H1 (cell line): ENCODE measurements around the gene TP53. TPM values are rescaled to one million over a fixed set of nuclear protein-coding genes. Genes with fewer than 3 reads are reported as not detected.

Experiments
- CTCF ChIA-PET: fragments of 300-600 bp; sonication (Branson Sonifier 250); formaldehyde crosslinking; loops from one replicate; lab custom pipeline; 2021; ENCODE audit not compliant: partially characterized antibody; lab: Charles Lee
- POLR2A ChIA-PET: fragments of 300-600 bp; sonication (Branson Sonifier 250); formaldehyde crosslinking; loops from one replicate; lab custom pipeline; 2021; ENCODE audit warnings: inconsistent platforms; ENCODE audit not compliant: partially characterized antibody; lab: Charles Lee
- DNase-seq, 2 experiments: peaks; one replicate each; pipeline versions ENCODE4 v3.0.0 to v3.0.0-alpha.2; 2010 to 2022; ENCODE audit warnings: low spot score in 2 of 2, low read depth in 1 of 2, mixed read lengths in 1 of 2
- FAIRE-seq: peaks from 2 replicates; lab custom pipeline; 2011; peaks lifted over from hg19 to GRCh38; lab: Jason Lieb, UNC
- H2AFZ ChIP-seq: 2 replicates; pipeline ENCODE4 v1.8.1; 2012; ENCODE audit warnings: low read length, inconsistent platforms
- H2AK5ac ChIP-seq: 2 replicates; pipeline ENCODE4 v1.6.1; 2013; ENCODE audit warnings: low read depth, low read length
- H2BK120ac ChIP-seq: replicated peaks from 2 replicates; pipeline ENCODE3; 2013; ENCODE audit warnings: low read depth, low read length, inconsistent platforms
- H2BK12ac ChIP-seq: 2 replicates; pipeline ENCODE4 v1.6.1; 2013; ENCODE audit warnings: low read depth, low read length
- H2BK15ac ChIP-seq: 2 replicates; pipeline ENCODE4 v1.6.1; 2013; ENCODE audit warnings: low read length
- H2BK20ac ChIP-seq: 2 replicates; pipeline ENCODE4 v1.6.1; 2013; ENCODE audit warnings: low read length
- H2BK5ac ChIP-seq: 2 replicates; pipeline ENCODE4 v1.6.1; 2013; ENCODE audit warnings: low read depth, low read length
- H3K14ac ChIP-seq: 2 replicates; pipeline ENCODE4 v1.6.1; 2013; ENCODE audit warnings: inconsistent platforms; ENCODE audit not compliant: insufficient read length
- H3K18ac ChIP-seq: 2 replicates; pipeline ENCODE4 v1.6.1; 2013; ENCODE audit warnings: low read length; ENCODE audit errors: extremely low read depth
- H3K23ac ChIP-seq: 2 replicates; pipeline ENCODE4 v1.6.1; 2013; ENCODE audit warnings: inconsistent platforms; ENCODE audit not compliant: insufficient read length
- H3K23me2 ChIP-seq: 2 replicates; pipeline ENCODE4 v1.6.1; 2013; ENCODE audit warnings: low read depth, low read length
- H3K27ac ChIP-seq: 2 replicates; pipeline ENCODE4 v1.6.1; 2011; ENCODE audit warnings: low read depth, low read length, inconsistent platforms
- H3K27me3 ChIP-seq, 4 experiments: replicated peaks in 1 of 4; 1 replicate in 1 of 4; 2 replicates in 3 of 4; pipeline versions ENCODE4 v1.6.1 to v1.8.1; 2011 to 2013; ENCODE audit warnings: low read length in 3 of 4, mild to moderate bottlenecking in 3 of 4, inconsistent platforms in 2 of 4, mixed read lengths in 2 of 4, moderate library complexity in 1 of 4; ENCODE audit not compliant: control insufficient read depth in 3 of 4, insufficient read depth in 3 of 4; ENCODE audit errors: extremely low read depth in 1 of 4
- H3K36me3 ChIP-seq, 4 experiments: 2 replicates each; pipeline versions ENCODE4 v1.6.1 to v1.8.1; 2011 to 2013; ENCODE audit warnings: mild to moderate bottlenecking in 4 of 4, low read length in 3 of 4, moderate library complexity in 2 of 4, control low read depth in 1 of 4, inconsistent platforms in 1 of 4; ENCODE audit not compliant: insufficient read depth in 4 of 4, control insufficient read depth in 2 of 4
- H3K4ac ChIP-seq: replicated peaks from 2 replicates; pipeline ENCODE3; 2013; ENCODE audit warnings: low read length, low read depth, mixed read lengths, inconsistent platforms; ENCODE audit not compliant: insufficient read length
- H3K4me1 ChIP-seq, 4 experiments: replicated peaks in 1 of 4; 1 replicate in 1 of 4; 2 replicates in 3 of 4; pipeline versions ENCODE4 v1.6.1 to v1.8.1; 2011 to 2013; ENCODE audit warnings: low read length in 3 of 4, inconsistent platforms in 2 of 4, mixed read lengths in 1 of 4; ENCODE audit not compliant: insufficient read depth in 4 of 4, control insufficient read depth in 3 of 4
- H3K4me2 ChIP-seq, 2 experiments: 2 replicates each; pipeline versions ENCODE4 v1.6.1 to v1.8.1; 2011 to 2013; ENCODE audit warnings: low read depth in 2 of 2, low read length in 2 of 2, control low read depth in 1 of 2, inconsistent platforms in 1 of 2, mild to moderate bottlenecking in 1 of 2; ENCODE audit not compliant: insufficient read depth in 1 of 2
- H3K4me3 ChIP-seq, 4 experiments: fragments of 200-600, 300-600 bp in 1 of 4; sonication (generic), shearing (Covaris generic), sonication (Bioruptor Twin) in 1 of 4; 2 replicates each; pipeline versions ENCODE4 v1.5.1 to v1.8.1; 2011 to 2016; ENCODE audit warnings: low read length in 4 of 4, low read depth in 3 of 4, control low read depth in 2 of 4, inconsistent platforms in 2 of 4, mild to moderate bottlenecking in 2 of 4, mixed read lengths in 1 of 4, moderate library complexity in 1 of 4; ENCODE audit not compliant: insufficient read depth in 2 of 4; ENCODE audit errors: extremely low read depth in 1 of 4
- H3K56ac ChIP-seq: replicated peaks from 2 replicates; pipeline ENCODE3; 2013; ENCODE audit warnings: low read depth, mild to moderate bottlenecking, mixed read lengths, low read length, inconsistent platforms; ENCODE audit not compliant: insufficient read length
- H3K79me1 ChIP-seq: 2 replicates; pipeline ENCODE4 v1.6.1; 2013; ENCODE audit warnings: low read depth, low read length, control low read depth
- H3K79me2 ChIP-seq, 2 experiments: 2 replicates each; pipeline versions ENCODE4 v1.6.1 to v1.8.1; 2012 to 2013; ENCODE audit warnings: low read length in 2 of 2, mild to moderate bottlenecking in 2 of 2, inconsistent platforms in 1 of 2; ENCODE audit not compliant: insufficient read depth in 2 of 2, control insufficient read depth in 1 of 2
- H3K9ac ChIP-seq, 4 experiments: replicated peaks in 1 of 4; 1 replicate in 1 of 4; 2 replicates in 3 of 4; pipeline versions ENCODE4 v1.6.1 to v1.8.1; 2011 to 2013; ENCODE audit warnings: low read depth in 3 of 4, low read length in 3 of 4, control low read depth in 2 of 4, mild to moderate bottlenecking in 2 of 4, moderate library complexity in 2 of 4, inconsistent platforms in 1 of 4; ENCODE audit errors: extremely low read depth in 1 of 4
- H3K9me3 ChIP-seq, 2 experiments: 2 replicates each; pipeline versions ENCODE4 v1.6.1 to v1.8.1; 2012 to 2013; ENCODE audit warnings: mild to moderate bottlenecking in 2 of 2, moderate library complexity in 2 of 2, control low read depth in 1 of 2, inconsistent platforms in 1 of 2, low read depth in 1 of 2, low read length in 1 of 2, mixed read lengths in 1 of 2; ENCODE audit not compliant: insufficient read depth in 2 of 2
- H4K20me1 ChIP-seq, 2 experiments: replicated peaks in 1 of 2; 2 replicates each; pipeline versions ENCODE3 to v1.8.1; 2011 to 2013; ENCODE audit warnings: inconsistent platforms in 2 of 2, low read length in 2 of 2, mild to moderate bottlenecking in 1 of 2; ENCODE audit not compliant: insufficient read depth in 2 of 2, control insufficient read depth in 1 of 2
- H4K5ac ChIP-seq: 2 replicates; pipeline ENCODE4 v1.6.1; 2013; ENCODE audit warnings: low read length, low read depth, mixed read lengths, inconsistent platforms; ENCODE audit not compliant: insufficient read length
- H4K8ac ChIP-seq: 2 replicates; pipeline ENCODE4 v1.8.0; 2013; ENCODE audit warnings: mild to moderate bottlenecking, moderate library complexity, low read length, inconsistent platforms; ENCODE audit not compliant: insufficient read depth; ENCODE audit errors: extremely low read depth
- H4K91ac ChIP-seq: replicated peaks from 2 replicates; pipeline ENCODE3; 2013; ENCODE audit warnings: low read length, mixed read lengths, inconsistent platforms; ENCODE audit not compliant: insufficient read length
- HDAC6 ChIP-seq: IDR thresholded peaks from one replicate; pipeline ENCODE4 v1.7.1; 2012; ENCODE audit warnings: low read depth, mild to moderate bottlenecking, inconsistent platforms, low read length, moderate library complexity
- POLR2A ChIP-seq, 2 experiments: IDR thresholded peaks; 1 replicate in 1 of 2; 2 replicates in 1 of 2; pipeline ENCODE4 v1.6.1; 2011; ENCODE audit warnings: low read depth in 2 of 2, low read length in 2 of 2, mild to moderate bottlenecking in 2 of 2; ENCODE audit errors: control extremely low read depth in 1 of 2
- RXRA ChIP-seq: IDR thresholded peaks from 2 replicates; pipeline ENCODE4 v1.6.1; 2011; ENCODE audit warnings: low read depth, mild to moderate bottlenecking, low read length, moderate library complexity; ENCODE audit not compliant: insufficient read depth
- WGBS, 2 experiments: shearing (Covaris generic) in 1 of 2; methylation state at CpG; one replicate each; pipeline versions ENCODE4 v1.1.6 to v1.1.7; 2013 to 2015; ENCODE audit warnings: low lambda C conversion rate in 2 of 2, mixed read lengths in 2 of 2, inconsistent platforms in 1 of 2, low coverage in 1 of 2, missing lambda C conversion rate in 1 of 2; ENCODE audit not compliant: insufficient replicate concordance in 2 of 2, insufficient coverage in 1 of 2, insufficient read length in 1 of 2; ENCODE audit errors: extremely low coverage in 1 of 2, missing lambda C conversion rate in 1 of 2; 5-methylcytosine and 5-hydroxymethylcytosine counted together
- polyA plus RNA-seq, 7 experiments: library from polyadenylated mRNA; depleted of rRNA in 3 of 7; stranded (reverse) in 5 of 7; unstranded in 2 of 7; fragments of >200 nt in 5 of 7; fragments of 200-250 nt in 2 of 7; gene quantifications; 1 replicate in 5 of 7; 2 replicates in 1 of 7; 4 replicates in 1 of 7; pipeline versions ENCODE4 v1.2.1 to v1.2.3, GENCODE V29; 2011 to 2013; ENCODE audit warnings: missing spikeins in 2 of 7, mixed read lengths in 2 of 7
- total RNA-seq: library from RNA; stranded (reverse); fragmentation: NEBNext Ultra II Directional; extraction: Animal tissue kit (Norgen Biotek cat#: 25700); gene quantifications from 2 replicates; pipeline ENCODE4 v1.2.1, GENCODE V29; 2021

TP53 gene
- total and polyA plus RNA-seq, 2 of the 8 experiments (the other 6 are each of a cell fraction or from before 2014, with no cell fraction given): 143 to 198 TPM

DNA sequence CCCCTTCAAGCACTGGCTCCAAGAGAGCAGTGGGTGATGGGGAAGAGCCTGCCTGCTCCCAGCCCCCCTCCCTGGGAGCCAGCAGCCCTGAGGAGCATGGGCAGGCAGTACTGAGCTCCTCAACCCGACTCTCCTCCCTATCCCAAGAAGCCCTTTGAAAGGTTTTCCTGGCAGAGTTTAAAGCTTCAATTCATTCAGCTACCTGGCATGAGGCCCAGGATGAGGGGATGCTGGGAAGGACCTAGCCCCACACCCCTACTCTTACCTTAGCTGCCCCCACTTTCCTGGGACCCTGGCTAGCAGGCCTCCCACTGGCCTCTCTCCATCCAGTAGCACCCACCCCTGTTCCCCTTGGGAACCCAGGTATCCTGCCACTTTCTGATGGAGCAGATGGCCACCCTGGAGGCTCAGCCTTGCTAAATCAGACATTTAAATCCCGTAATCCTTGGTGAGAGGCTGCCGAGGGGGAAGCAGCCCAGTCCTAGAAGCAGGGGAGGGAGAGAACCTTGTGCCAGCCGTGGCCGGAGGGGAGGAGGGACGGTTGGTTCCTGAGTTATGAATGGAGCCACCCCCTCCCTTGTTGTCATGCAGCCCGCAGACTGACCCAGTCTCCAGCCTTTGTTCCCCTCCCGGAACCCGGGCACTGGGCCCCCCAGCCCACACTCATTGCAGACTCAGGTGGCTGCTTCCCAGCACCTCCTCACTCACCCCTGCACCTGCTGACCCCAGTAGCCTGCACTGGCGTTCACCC is 19.5 kb downstream of the TP53 start:
- Histone ChIP-seq H3K18ac (no peak overlapping the region), H2BK12ac (no peak overlapping the region), H3K36me3 (peaks cover 10 to 49% (median 33%) of the 10 kb centered on the region in 4 experiments), H2BK15ac (no peak overlapping the region), H3K4me2 (no peak overlapping the region), H3K9ac (no peak overlapping the region), H3K23me2 (no peaks in the 10 kb centered on the region), H2AK5ac (no peak overlapping the region), H3K23ac (no peak overlapping the region), H4K91ac (no peak overlapping the region), H3K4me3 (no peak overlapping the region), H4K8ac (no peak overlapping the region), H3K9me3 (no peaks in the 10 kb centered on the region), H3K4ac (no peak overlapping the region), H2BK20ac (no peak overlapping the region), H3K79me2 (no peaks in the 10 kb centered on the region), H3K27ac (no peak overlapping the region), H4K5ac (no peak overlapping the region), H2AFZ (no peak overlapping the region), H2BK120ac (no peak overlapping the region), H3K14ac (no peak overlapping the region), H2BK5ac (no peak overlapping the region), H3K4me1 (0 out of 7 replicates have a peak, but pooled peaks cover 0 to 2% (median 0%) of the 10 kb centered on the region in 4 experiments), H3K79me1 (no peaks in the 10 kb centered on the region), H3K56ac (no peak overlapping the region), H4K20me1 (no peaks in the 10 kb centered on the region), H3K27me3 (no peaks in the 10 kb centered on the region)
- POLR2A ChIA-PET: interaction anchor here (0.6 to 79.4 kb wide), 8 partner anchors 1 to 199 kb away, joined by 3 to 2272 read pairs (median 7); partner anchors contain the start of genes ATP1B2, FXR2, SAT2 and SHBG
- DNase-seq (no peak), FAIRE-seq (no peak)
- CTCF ChIA-PET: interaction anchor here (0.6 to 15.7 kb wide), 11 partner anchors 8 to 411 kb away, joined by 3 to 332 read pairs (median 4); partner anchors contain the start of genes ATP1B2, FXR2, SHBG and SOX15
- 85% methylated on average over 7 of the region's 10 CpGs; no CpG with 5 or more reads in 1 of the 2 experiments for WGBS, 2 experiments
- TF ChIP-seq RXRA (no peak), HDAC6 (no peak), POLR2A (IDR thresholded peaks at IDR 0.05; ENCODE audit: control extremely low read depth in 1 of 2, low read depth in 2 of 2, low read length in 2 of 2) (peak in 1 of 2 experiments; percentile 30; a peak in 1 of 3 replicates)
